Measurements from ENCODE around the gene HAO2.
A peak's percentile ranks its signal among the peaks of the same experiment; 100 is the strongest.
"Not testable (repeated sequence)": the region's sequence is repeated elsewhere in the genome, so short reads cannot be mapped to it uniquely, and the experiment has no call there.

The HAO2 gene

DNA sequence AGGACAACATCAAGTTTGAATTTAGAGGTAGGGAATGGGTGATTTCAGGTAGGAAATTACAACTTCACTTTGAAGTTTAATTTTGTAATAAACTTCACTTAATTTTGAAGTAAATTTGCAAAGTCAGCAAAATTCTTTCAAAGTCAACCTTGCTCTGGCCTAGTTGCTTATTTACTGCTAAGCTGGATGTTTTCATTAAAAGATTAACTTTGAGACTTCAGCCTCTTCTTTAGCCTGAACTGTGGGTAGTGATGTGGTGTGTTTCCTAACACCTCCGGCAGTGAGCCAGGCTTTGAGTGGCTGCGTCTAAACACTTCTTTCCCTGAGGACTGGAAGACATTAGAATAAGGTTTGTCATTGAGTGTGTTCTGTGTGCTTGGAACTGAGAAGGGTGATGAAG, at the start of gene HAO2:
TSS of gene HAO2 (plus strand) at position 232 of the 400 bp plus-strand sequence. CDS start 12,301 bp downstream, outside the sequence.
- no peak for DNase-seq

DNA sequence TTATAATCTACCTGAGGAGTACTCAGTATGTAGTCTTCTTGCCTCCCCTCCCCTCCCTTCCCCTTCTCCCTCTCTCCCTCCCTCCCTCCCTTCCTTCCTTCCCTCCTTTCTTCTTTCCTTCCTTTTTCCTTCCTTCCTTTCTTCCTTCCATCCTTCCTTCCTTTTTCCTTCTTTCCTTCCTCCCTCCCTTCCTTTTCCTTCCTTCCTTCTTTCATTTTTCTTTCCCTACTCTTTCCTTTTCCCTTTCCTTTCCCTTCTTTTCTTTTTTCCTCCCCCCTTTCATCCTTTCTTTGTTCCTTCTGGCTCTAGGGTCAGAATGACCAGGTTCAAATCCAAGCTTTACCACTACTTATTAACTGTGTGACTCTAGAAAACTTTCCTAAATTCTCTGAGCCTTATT, 48.5 kb upstream of the HAO2 start:
- no peak for DNase-seq

GRCh38 chr1:119321666-119322419, 46.7 kb upstream of the HAO2 start:
- DNase-seq, result no peak

DNA sequence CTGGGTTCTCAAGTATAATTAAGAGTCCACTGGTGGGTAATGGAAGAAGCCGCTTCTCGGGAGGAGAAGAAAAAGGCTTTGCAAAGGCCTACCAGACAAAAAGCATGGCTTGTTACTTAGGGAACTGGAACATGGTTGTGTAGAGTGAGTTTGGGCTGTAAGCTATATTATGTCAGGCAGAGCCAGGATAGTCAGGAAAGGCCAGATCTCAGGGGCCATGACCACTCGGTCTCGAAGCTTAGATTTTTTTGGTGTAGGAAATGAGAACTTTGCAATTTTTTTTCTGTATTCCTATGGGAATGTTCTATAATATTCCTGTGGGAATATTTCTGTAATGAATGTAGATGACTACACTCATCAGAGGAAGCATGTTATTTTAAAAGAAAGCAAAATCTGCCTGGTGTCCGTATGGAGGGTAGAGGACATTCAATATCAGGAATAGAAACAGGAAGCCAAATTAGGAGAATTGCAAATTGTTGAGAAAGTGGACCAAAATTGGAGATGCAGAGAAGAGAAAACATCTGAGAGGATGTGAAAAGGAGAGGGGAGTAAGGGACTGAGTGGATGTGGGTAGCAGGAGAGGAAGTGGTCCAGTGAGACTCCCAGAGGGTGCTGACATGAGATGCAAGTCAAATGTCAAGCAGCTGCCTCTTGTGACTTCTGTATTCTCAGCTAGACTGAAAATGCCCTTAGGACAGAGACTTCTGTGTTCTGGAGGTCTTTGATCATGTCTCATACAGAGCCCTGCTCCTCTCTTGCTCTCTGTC, 45.2 kb upstream of the HAO2 start:
- no peak for DNase-seq

DNA sequence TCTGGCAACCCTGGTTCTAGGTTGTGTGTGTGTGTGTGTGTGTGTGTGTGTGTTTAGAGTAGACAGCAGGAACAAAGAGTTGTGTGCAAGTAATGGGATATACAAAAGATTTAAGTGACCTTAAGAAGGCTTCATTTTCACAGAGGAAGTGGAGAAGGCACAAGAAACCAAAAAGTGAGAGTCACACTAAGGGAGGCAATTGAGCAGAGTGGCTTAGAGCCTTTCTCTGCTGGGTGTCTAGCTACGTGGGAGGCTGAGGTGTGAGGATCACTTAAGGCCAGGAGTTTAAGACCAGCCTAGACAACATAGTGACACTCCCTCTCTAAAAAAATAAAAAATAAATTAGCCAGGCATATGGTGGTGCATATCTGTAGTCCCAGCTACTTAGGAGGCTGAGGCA, 44.4 kb upstream of the HAO2 start:
- DNase-seq, result no peak

DNA sequence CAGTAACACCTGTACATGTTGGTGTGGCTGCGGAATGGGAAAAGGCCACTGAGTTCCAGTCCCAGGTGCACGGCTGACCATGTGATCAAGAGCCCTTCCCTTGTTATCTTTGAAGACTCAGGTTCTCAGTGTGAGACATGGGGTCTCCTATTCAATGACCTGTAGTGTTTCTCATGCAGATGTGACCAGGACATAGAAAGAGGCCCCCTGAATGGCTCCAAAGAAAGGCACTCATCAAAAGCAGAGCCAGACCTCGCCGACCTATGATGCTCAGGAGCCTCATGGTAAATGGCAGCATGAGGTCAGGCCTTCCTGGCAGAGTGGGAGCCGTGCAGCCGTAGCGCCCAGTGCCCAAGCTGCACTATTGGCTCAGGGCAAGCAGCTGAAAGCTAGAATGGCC, 42.3 kb upstream of the HAO2 start:
- no peak for DNase-seq

DNA sequence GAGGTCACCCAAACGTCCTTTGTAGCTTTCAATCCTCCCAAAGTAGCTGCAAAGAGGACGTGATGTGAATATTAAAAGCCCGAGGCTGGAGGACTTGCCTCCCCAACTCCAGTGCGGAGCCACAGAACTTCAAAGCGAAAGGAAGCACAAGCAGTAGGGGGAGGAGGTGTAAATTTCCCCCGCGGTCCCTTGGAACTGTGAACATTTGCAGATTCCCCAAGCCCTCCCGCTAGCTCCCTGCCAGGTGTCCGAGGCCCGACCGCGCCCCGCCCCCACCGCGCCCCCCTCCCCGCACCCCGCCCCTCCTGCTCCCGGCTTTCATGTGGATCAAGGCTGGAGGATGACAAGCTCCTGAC, 41.5 kb upstream of the HAO2 start:
- DNase-seq, result peak; percentile 1

DNA sequence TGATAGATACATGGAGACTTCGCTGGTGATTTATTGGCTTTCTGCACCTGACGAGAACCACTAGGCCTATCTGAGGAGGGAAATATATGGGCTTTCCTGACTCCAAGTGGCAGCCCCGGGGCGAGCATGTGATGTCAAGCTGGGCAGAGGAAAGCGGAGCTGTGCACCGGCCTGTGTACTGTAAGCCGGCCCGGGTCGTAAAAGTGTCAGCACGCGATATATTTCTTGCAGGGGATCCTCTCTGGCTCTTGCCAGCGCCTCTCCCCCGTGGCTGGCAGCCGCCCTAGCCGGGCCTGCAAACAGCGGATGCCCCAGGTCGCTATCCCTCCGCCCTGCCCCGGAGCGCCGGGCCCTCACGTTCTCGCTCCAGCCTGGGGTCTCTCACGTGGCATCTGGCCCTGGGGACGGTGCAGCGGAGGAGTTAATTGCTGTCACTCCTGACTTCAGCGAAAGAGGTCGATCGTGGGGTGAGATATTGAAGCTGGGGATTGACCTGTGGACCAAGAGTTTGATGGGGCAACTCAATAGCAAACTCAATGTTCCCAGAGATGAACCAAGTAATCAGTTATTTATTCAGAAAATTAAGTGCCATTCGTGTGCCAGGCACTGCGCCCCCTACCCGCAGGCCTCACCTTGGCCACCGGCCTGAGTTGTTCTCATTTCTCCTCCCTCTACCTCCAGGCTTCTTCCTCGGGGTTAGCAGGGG, 41.0 kb upstream of the HAO2 start:
- peak; percentile 31 for DNase-seq

- no peak for DNase-seq
Measured at GRCh38 chr1:119329541-119330461, 38.8 kb upstream of the HAO2 start.

DNA sequence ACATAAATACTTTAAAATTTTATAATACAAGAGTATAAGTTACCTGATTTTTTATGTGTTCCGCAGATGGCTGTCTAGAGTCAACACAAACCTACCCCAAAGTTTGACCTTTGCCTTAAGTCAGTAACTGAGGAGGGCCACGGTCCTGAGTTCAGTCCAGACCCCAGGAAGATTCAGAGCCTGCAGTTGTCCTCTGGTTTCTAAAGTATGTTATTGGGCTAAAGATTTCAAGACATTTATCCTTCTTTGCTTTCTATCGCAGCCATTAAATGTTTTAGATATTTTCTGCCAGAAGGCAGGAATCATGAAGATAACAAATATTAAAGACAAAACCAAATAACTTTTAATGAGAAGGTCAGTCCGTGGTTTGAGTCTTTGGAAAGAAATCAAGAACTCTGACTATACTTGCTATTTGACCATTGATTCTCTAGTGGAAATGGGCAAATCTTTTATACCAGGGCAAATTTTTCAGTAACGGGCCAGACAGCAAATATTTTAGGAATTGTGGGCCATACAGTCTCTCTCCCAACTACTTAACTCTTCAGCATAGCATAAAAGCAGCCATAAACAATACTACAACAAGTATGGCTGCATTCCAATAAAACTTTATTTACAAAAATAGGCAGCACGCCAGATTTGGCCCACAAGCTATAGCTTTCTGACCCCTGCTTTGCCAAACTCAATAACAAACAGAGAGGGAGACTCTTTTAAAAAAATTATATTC, 38.0 kb upstream of the HAO2 start:
- no peak for DNase-seq

DNA sequence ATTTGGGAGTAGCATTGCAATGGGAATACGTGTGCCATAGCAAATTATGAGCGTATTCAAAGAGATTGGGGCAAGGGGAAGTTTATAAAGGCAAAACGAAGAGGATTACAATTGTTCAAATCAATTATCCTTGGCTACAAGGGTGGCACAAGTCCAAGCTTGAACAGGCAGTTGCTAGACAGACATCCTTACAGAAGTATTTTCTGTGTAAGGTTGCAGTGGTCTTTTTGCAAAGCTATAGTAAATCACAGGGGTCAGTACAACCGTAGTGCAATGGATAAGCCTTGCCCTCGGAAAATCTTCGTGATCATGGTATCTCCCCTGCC, 37.4 kb upstream of the HAO2 start:
- DNase-seq, result no peak

GRCh38 chr1:119331915-119332314, 36.7 kb upstream of the HAO2 start:
- no peak for DNase-seq

- DNase-seq, result no peak
Measured at GRCh38 chr1:119332622-119333021, 36.0 kb upstream of the HAO2 start.

DNA sequence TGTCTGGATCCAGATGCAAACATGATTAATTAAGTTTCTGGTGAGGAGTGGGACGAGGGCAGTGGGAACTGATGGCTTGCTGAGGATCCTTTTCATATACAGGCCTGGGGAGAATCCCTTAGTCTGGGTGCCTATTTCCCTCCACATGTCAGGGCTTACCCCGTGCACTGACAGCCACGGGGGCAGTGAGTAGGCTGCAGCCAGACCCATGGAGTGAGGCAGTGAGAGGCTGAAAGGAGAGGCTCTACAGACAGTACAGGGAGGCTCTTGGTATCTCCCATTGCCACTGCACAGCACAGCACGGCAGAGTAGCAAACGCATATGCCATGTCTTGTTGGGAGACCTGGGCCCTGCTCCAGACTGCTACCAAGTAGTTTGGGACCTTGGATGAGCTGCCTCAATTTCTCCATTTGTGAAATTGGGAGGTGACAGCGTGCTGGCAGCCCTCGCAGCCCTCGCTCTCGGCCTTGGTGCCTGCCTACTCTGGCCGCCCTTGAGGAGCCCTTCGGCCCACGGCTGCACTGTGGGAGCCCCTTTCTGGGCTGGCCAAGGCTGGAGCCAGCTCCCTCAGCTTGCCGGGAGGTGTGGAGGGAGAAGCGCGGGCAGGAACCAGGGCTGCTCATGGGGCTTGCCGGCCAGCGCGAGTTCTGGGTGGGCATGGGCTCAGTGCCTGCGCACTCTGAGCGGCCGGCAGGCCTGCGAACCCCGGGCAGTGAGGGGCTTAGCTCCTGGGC, 35.3 kb upstream of the HAO2 start:
- DNase-seq, result no peak

DNA sequence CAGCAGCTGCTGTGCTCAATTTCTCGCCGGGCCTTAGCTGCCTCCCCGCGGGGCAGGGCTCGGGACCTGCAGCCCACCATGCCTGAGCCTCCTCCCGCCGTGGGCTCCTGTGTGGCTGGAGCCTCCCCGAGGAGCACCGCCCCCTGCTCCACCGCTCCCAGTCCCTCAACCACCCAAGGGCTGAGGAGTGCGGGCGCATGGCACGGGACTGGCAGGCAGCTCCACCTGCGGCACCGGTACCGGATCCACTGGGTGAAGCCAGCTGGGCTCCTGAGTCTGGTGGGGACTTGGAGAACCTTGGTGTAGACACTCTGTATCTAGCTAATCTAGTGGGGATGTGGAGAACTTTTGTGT, 34.7 kb upstream of the HAO2 start:
- DNase-seq, result not testable (repeated sequence)

GRCh38 chr1:119336848-119337247, 31.7 kb upstream of the HAO2 start:
- DNase-seq, result no peak

- DNase-seq, result no peak
Measured at GRCh38 chr1:119338004-119338403, 30.6 kb upstream of the HAO2 start.

DNA sequence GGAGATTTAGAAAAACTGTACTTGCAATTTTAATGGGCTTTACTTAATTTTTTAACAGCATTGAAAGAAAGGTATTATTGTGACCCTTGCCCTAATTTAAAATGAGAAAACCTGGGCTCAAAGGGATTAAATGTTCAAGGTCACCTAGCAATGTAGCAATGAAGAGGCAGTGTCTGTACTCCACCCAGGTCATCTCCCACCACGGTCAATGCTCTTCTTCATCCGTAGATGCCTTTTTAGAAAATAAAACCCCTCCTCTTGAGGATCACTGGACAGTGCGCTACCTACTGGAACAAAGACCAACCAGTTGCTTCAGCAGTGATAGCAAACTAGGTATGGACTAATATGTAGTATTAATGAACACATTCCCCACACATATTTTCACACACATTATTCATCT, 29.8 kb upstream of the HAO2 start:
- DNase-seq, result no peak

- no peak for DNase-seq
Measured at GRCh38 chr1:119340861-119341261, 27.7 kb upstream of the HAO2 start.

DNA sequence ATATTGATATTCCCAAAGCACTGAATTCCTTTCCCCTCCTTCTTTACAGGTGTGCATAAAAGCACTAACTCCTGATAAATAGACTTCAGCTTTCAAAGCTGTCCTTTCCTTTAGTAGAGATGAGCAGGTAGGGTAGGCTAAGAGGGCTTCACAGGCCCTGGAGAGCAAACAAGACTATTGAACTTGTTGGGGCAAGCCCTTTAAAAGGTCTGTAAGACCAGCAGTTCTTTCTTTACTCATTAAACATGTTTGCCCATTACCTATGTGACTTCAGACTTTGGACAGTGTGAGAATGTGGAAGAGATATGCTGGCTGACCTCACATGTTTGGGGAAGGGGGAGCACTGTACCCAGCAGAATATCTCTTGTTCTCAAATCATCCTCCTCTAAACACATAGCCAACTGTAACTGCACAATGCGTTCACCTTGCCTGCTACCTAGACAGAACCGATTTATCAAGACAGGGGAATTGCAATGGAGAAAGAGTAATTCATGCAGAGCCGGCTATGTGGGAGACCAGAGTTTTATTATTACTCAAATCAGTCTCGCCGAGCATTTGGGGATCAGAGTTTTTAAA, 27.1 kb upstream of the HAO2 start:
- DNase-seq, result no peak

DNA sequence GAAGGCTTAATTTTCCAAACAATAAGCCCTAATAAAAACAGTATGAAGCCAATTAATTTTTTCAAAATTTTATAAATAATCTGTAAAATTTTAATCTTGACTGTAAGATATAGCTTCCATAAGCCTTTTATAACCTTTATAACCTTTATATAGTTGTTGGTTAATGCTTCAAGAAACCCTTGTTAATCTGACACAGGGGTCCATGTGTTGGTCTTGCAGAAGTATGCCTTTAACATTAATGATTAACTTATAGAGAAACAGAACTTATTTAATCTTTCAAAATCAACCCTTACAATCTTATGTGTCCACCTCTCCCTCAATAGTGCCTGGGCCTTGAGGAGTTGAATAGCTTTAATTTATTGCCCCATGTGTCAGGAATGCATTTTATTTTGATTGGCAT, 23.2 kb upstream of the HAO2 start:
- no peak for DNase-seq

Measured in stimulated activated CD4-positive, alpha-beta T cell treated with anti-CD3 and anti-CD28 coated beads, Interleukin-12 subunit alpha, Interleukin-12 subunit beta, amount 100 ng/mL, for 4 hours (primary cell).